ENCODE results near the gene ARVCF.

The ARVCF gene

DNA sequence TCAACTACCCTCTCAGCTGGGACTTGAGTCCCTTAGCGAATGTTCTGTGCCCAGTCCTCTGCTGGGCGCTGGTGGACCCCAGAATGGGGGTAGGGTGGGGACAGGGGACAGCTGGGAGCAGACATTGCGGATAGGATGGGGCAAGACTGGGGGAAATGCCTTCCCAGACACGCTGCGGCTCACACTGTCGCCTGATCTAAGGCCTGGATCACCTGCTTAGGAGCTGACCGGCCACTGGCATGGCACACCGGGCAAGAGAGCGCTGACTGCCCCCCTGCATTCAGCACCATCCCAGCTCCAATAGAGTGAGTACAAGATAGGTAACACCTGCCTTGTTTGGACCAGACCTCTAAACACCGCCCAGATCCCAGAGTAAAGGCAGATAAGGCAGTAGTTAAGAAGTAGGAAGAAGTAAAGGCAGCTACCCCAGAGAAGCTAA, 1.4 kb downstream of the ARVCF start:
- FAIRE-seq: no peak

DNA sequence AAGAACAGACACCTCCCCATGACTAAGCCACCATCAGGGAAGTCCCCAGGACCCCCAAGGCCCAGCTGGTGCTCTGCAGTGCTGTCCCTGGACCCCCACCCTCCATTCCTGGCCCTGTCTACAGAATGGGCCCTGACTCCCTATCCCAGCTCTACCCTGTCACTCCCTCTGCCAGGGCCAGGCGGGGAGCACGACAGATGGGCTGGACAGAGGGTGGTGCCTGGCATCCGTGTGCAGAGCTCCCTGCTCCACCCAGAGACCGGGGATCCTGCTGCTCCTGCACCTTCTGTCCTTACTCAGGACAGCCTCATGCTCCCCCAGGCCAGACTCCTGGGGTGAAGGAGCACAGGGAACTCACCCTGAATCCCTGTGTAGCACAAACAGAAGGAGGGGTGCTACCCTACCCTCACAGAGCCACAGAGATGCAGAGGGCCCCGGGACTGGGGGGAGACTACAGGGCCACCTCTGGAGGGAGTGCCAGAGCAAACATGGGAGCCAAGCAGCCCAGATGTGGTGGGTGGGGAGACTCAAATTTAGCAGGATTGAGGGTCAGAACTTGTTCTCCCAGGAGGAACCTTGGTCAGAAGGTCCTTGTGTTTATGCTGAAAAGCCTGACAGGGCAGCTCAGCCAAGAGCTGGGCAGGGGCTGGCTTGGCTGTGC, 2.0 kb downstream of the ARVCF start:
- FAIRE-seq: no peak

DNA sequence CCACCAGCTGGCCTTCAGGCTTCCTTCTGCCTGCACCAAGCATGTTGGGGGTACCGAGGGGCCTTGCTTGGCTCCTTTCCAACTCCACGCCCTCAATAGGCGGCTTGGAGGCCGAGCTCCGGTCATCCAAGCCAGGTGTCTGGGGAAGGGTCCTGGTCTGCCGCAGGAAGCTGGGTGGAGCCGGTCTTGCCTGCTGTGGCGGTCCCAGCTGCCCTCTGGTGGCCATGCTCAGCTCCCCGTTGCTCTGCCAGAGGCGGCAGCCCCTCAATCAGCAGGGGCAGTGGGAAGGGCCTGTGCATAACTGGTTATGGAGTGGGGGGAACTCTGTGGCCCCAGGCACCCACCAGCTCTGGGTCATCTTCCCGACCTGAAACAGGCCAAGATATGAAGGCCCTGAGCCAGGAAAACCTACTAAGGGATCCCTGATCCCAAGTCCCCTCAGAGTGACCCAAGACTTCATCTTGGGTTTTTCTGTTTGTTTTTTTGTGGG, 3.2 kb downstream of the ARVCF start:
- FAIRE-seq: no peak

DNA sequence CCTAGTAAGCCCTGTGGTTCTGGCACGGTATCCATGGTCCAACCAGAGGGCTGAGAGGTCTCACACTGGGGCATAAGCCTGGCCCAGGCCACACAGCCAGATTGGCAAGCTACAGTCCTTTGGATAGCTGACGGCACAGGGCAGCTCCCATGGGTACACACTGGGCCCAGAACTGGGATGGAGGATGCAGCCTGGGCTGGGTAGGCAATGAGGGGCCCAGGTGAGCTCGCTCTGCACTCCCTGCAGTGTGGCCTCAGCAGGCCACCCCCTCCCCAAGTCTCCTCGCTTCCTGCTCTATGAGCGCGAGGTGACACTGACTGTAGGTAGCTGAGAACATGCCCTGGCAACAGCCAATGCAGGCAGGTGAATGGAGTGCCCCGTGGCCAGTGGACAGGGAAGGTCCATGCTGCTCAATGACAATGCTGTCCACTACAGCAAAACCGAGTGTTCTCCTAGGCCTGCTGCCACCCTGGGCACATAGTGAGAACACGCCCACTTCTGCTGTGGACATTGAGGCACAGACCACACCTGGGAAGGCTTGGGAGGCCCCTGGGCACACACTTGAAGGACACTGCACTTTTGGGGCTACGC, 3.8 kb downstream of the ARVCF start:
- no peak for FAIRE-seq

DNA sequence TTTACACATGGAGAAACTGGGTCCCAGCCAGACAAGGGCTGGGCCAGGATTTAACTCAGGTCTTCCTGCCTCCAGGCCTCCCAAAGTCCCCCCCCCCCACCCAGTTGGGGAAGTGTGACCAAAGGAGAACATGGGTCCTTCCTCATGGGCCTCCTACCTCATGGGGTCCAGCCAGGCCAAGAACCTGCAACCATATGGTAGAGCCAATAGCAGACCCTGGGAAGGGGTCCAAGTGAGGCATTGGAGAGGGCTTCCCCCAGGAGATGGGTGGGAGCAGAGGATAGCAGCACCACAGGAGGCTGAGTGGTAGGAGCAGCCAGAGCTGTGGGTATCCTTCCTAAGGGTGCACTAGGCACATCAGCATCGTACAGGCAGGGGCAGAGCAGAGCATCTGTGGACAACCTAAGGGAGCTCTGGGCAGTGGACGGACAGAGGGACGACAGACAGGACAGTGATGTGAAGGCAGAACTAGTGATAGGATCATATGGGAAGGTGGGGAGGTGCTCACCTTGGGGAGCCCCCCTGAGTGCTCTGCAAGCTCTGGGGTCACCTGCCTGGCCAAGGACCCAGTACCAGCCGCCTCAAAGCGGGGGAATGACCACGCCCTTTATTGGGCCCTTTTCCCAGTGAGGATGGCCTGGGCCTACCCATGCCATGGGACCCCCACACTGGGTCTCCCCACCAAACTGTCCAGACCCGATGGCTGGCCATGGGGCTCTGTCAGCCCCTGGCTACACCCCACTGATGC, 4.5 kb downstream of the ARVCF start:
- FAIRE-seq: no peak

DNA sequence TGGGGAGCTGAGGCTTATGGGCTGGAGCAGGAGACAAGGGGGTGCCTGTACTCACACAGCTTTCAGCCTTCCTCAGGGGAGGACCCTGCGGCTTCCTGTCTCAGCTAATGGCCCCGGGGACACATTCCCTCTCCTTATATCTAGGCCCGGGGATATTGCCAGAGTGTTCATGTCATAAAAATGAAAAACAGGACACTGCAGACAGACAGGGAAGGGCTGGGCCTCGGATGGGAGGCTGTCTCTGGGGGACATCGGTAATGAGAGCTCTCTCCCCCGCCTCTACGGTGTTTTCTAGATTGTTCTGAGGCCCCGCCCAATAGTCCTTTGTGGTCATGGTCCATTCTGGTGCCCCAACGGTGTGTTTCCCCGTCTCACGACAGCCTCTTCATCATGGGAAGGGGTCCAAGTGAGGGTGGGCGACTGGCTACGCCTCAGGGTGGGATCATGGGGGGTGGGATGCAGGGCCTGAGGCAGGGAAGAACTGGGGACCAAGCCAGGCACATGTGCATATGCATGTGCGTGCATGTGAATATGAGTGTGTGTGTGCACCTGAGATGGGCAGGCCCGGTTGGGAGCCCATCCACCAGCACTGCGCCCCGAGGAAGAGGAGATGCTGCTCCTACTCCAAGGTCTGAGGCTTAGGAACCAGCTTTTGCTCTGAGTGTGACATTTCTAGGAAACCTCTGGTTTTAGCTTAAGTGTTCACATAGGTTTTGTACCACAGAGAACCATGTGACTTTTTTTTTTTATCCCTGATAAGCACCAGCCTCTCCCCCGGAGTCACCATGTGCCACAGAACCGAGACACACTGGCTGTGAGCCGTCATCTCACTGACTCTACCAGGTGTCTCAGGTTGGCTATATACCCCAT, 5.3 kb downstream of the ARVCF start:
- FAIRE-seq: no peak

DNA sequence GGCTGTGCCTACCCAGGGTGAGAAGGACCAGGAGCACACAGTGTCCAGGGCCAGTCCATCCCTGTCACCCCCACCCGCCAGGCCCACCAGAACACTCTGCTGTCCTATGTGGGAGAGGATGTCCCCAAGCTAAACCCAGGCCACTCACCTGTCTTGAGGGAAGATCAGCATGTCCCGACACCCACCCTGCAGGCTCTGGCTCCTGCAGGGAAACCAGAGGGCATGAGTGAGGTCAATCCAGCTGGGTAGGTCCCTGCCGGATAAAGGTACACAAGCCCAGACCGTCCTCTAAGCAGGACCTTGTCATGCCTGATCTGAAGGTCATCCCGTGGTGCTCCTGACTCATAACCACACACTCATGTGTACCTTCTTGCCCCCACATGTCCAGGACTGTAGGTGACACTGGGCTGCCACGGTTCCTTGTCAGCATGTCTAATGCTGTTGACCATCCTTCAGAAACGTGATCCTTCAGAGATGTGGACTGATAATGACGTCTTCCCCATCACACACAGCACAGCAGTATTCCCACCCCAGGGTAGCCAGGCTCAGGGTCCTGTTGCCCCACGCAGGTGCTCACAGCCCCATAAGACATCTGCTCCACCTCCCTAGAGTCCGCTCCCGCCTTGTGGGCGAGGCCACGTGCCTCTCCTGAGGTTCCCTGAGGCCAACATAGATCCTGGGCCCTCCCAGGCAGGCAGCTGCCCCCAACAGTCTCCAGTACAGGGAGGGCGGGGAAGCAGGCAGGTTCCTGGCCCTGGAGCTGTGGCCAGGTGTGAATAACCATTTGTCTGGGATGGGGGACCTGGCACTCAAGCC, 6.1 kb downstream of the ARVCF start:
- FAIRE-seq: no peak

DNA sequence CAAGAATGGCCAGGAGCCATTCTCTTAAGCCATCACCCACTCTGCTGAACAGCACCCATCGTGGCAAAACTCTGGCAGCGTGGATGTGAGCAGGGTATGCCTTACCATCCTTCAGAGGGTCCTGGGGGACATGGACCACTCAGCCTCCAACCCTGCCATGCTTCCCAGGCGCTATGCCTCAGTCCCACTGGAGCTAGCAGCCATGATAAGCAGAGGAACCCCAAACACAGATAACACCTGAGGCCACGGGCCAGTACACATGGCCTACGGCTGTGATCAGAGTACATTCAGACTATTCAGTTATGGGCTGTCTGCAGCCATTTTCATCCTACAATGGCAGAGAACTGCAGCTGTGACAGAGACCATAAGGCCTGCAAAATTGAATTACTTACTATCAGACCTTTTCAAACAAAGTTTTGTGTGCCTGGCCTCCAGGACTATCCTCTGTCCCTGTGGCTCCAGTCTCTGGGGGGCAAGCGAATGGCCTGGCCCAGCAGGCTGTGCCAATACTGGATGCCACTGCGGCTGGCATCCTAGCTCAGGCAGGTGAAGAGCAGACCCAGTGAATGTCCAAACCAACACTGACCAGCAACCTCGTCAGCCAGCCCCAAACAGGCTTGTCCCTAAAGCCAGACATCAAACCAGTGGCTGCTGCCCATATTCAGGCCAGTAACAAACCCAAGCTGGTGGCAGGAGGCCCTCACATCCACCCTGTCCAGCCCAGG, 6.9 kb downstream of the ARVCF start:
- FAIRE-seq: no peak

DNA sequence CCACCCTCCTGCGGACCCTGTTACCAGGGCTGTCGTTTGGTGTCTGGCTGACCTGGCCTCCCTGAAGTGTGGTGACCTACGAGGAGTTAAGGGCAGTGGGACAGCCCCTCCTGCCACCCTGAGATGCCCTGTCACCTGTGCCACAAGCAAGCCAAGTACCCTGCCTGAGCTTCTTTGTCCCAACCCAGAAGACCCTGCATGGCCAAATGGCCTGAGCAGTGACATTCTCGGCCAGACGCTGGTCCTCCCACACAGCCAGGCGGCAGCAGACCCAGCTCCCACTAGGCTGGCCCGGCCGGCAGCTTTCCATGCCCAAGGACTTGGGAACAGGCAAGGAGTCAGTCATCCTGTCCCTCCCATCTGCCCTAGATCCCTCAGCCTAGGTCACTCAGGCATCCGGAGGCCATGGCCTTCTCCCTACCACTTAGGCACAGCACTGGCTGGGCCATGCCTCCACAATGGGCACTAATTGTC, 7.6 kb downstream of the ARVCF start:
- FAIRE-seq: no peak

DNA sequence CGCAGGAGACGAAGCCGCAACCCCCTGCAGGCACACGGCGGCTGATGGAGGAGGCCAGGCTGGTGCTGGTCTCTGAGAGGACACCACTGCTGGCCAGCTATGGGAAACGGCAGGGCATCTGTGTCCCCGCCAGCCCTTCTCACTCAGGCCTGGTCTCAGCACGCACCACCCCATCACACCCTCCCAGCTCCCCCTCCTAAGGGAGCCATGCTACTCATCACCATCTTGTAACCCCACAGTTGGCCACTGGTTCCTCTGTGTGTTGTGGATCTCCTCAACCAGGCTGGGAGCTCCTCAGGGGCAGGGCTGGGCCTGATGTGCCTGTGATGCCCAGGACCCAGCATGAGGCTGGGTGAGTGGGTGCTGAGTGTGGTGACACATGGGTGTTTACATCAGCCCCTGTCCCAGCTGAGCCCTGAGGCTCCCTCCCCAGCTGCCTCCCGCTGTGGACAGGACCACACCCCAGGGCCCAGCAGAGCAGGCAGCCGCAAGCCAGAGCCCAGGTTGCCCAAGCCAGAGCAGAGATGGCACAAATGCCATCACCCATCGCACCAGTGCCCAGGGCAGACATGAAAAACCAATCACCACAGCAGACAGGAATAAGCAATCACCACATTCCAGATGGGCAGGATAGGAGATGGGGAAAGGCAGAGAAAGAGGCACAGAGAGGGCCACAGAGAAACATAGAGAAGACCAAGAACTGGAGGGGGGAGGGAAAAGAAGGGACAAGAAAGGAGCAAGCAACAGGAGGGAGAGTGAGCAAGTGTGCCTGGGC, 8.2 kb downstream of the ARVCF start:
- no peak for FAIRE-seq

DNA sequence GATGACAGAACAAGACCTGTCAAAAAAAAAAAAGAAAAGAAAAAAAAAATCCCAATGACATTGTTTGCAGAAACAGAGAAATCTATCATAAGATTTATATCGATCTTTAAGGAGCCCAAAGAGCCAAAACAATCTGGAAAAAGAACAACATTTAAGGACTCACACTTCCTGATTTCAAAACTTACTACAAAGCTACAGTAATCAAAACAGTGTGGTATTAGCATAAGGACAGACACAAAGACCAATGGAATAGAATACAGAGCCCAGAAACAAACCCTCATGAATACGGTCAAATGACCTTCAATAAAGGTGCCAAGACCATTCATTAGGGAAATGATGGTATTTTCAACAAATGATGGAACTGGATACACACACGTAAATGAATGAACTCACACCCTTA, 12.2 kb downstream of the ARVCF start:
- no peak for FAIRE-seq

DNA sequence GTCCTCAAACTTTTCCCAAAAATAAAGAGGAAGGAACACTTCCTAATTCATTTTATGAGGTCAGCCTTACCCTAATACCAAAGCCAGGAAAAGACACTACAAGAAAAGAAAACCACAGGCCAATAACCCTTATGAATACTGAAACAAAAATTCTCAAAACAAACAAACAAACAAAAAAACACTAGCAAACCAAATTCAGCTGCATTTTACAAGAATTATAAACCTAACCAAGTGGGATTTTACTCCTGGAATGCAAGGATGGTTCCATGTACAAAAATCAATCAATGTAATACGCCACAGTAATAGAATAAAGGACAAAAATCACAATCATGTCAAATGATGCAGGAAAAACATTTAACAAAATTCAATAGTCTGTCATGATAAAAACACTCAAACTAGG, 13.3 kb downstream of the ARVCF start:
- no peak for FAIRE-seq

DNA sequence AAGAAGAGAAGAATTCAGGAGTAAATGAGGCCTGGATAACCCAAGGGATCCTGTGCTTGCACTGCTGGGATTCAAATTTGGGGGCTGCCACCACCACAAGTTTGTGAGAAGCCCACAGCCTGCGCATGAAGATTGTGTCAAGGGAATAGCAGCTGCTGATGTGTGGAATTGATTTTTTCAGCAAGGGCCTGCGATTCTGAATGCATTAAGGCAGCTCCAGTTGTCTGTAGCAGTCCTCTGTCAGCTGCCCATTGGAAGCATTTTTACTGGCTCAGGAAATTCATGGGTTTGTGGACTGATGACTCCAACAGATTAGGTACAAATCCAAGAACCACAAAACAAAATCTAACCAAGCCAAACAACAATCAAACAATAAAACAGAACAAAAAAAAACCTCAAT, 14.0 kb downstream of the ARVCF start:
- FAIRE-seq: no peak

DNA sequence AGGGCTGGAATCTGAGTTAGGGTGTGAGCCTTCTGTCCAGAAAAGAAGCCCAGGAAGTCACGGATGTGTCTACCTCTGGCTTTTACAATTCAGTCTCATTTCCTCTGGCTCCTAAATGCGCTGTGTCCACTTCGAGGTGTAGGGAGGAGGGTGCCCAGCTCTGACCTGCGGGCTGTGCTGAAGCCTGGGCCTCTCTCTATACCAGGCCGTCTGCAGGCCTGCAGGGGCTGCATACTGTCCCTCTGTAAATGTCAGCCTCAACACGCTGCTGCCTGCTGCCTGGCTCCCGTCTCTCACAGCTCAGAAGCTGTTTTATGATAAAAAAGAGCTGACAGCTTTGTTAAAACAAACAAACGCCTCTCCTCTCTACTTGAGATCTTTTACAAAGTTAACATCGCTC, 14.5 kb downstream of the ARVCF start:
- FAIRE-seq: no peak

DNA sequence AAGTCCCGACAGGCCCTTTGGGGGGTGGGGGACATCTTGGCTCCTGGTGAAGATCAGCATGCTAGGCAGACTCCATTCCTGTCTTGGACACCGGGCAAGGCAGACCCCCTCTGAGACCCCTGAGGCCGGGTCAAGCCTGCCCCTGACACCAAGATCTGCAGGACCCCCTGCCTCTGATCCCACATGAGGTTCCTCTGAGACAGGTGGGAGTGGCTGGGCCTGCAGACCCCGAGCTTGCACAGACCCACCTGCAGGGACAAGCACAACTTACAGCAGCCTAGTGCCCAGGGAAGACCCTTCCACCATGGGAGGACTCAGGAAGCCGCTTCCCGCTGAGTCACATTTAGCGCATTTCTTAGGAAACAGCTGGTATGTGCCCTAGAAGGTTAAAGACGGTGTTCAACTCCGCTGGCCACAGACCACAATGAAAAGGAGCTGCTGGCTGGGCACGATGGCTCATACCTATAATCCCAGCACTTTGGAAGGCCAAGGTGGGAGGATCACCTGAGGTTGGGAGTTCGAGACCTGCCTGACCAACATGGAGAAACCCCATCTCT, 15.5 kb downstream of the ARVCF start:
- FAIRE-seq: no peak

DNA sequence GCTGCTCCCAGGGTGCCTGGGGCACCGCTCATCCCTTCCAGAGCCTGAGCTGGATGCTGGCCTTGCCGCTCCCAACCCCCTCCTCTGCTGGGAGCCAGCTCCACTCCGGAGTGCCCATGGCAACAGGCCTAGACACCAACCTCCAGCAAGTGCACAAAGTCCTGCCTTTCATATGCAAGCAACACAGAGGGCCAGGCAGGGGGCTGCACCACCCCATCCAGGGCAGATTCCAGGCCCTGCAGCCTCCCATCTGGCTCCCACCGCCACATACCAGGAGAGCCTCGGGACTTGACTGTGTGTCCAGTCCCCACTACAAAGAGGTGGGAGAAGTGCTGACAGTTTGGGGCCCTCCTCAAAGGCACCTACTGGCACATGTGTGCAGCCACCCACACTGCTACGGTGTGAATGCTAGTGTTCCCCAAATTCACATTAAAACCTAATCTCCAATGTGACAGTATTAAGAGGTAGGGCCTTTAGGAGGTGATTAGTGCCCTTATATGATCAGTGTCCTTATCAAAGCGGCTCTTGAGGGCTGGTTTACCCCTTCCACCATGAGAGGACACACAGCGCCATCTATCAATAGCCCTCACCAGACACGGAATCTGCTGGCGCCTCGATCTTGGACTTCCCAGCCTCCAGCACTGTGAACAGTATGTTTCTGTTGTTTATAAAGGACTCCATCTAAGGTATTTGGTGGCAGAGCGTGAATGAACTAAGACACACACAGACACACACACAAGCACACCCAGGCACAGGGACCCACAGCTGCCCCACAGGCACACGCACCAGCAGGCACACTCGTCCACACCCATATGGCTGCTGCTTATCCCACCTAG, 16.2 kb downstream of the ARVCF start:
- no peak for FAIRE-seq

DNA sequence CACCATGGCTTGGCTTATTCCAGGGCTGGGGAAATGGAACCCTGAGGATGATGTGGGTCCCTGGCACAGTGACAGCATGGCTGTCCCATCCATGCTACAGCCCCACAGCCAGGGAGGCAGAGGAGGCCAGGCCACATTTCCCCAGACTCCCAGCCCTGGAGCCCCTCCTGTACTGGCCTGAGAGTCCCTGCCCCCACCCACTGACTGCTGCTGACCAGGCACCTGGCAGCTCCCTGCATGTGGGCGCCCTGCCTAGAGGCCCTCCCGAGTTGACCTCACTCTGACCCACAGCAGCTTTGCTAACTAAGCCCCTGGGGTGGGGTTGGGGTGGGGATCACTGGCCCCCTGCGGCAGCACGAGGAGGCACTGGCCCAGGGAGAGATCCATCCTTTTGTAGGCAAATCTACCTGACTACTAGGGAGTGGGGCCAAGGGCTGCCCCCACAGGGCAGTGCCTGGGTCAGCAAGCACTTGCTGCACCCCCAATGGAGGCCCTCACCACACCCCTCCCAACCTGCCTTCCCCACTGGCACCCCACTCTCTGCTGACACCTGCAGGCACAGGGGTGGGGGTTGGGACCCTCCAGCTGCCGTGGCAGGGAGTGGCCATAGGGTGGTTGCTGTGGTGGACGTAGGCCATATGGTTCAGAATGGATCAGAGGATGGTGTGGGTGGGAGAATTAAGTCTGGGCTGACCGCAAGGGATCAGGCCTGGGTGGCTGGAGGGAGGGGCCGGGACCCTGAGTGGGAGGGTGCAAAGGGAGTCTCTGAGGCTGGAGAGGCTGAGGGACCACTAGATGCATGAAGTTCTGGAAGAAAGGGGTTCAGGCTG, 17.4 kb downstream of the ARVCF start:
- FAIRE-seq: no peak

DNA sequence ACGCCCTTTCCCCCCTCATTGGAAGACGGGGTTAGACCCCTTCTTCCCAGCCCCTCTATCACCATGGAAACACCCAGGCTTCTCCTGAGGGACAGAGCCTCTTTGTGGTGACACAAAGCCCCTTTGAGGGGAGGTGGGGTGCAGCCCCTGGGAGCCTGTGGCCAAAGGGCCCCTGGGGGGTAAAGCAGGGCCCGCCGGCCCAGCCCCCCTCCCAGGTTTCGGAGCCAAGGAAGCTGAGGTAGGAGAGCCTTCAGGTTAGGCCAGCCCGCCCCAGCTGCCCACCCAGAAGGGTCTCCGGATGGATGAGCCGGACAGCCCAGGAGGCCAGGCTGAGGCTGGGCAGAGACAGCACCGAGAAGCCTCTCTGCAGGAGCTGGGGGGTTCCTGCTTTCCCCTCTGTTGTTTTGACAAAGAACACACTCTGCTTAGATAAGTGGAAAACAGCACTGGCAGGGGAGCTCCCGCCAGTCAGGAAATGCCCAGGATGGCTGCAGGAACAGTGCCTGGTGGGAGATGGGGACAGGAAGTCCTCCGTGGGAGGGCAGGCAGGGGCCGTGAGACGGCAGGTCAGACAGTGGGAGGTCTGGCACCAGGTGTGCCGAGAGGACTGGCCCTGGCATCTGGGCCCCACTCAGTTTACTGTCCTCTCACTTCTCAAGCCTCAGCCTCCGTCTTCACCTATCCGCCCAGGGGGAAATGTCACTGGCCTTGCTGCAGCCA, 18.2 kb downstream of the ARVCF start:
- no peak for FAIRE-seq
